HTERT RPE-1 (cell line): Measurements from ENCODE around the gene JARID2.

ENCODE experiments used
- in situ Hi-C: fragments of 300-500 bp; cut with MboI; formaldehyde crosslinking; loops from 4 replicates; pipeline ENCODE4 v1.14.3; 2020; ENCODE audit warnings: low sequenced_read_pairs

JARID2 gene

GRCh38 chr6:15500901-15501825 lies 255.3 kb downstream of the JARID2 start:
- in situ Hi-C loops, result no loop called here

DNA sequence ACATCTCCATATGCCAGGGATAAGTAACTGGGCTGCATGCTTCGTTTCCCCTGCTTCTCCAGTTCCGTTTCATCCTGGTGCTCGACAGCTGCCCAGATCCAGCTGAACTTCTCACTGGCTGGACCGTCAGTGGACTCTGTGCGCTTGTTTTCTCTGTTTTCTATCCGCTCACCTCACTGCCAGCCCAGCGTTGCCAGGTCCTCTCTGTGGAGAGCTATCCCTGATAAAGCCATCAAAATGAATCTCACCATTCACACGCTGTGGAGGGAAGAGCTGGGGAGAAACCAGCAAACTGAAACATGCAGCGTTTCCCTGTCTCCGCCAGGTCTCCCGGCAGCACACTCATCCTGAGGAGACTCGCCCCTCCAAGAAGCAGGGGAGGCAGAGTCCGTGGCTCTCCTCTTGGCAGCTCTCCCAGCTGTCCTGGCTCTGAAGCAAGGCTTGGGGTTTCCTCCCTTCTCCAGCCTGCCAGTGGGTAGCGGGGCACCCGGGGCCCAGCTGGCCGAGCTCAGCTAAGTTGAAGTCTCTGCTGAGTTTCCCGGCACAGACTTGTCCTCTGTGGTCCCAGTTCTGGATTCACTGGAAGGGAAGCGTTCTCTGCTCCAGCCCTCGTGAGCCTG lies 256.1 kb downstream of the JARID2 start:
- in situ Hi-C loops, result no loop called here

DNA sequence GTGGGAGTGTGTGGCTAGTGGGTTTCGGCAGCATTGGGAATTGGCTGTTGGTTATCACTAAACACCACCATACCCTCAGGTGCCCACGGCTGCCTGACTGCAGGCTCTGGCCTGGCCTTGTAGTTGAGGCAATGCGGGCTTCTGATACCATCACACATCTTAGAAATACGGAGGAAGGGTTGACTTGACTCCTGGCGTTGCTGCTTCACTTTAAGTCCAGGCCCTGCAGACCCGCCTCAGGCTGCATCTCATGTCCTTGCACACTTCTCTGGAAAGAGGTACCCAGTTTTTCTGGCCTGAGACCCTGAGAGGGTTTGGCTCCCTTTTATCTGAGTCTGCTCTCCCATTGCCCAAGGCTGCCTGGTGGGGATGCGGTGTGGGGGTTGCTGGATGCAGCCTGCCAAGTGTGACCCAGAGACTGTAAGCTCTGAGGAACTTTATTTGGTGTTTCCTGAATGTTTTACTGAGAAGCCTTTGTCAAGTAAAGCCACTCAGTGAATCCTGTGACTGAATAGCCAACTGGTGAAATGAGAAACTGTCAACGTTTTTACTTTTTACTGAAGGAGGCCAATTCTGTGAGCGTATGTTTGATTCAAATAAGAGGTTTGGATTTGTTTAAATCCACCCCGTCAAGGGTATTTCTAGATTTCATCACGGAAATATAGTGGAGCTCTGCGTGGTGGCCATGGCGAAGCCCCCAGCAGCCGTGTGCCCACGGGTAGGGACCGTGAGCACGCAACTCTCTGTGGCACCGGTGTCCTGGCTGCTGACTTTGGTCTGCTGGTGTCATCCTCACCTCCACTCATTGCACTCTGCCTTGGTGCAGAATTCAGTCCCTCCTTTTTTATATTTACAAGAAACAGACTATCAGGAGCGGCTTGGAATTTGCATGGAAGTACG lies 256.8 kb downstream of the JARID2 start:
- in situ Hi-C loops, result no loop called here

DNA sequence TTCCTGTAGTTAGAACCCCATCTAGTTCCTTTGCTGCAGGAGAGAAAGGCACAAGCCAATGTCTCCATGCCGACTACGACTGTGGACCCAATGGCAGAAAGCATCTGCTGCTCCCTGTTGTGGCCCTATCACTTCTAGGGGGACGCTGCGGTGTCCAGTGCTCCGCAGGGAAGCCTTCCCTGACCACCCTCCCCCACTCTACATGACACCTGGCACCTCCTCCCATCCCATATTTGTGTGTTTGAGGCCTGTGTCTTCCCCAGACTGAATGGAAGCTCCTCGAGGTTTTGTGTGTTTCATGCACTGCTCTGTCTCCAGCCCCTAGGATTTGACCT lies 257.4 kb downstream of the JARID2 start:
- in situ Hi-C loops, result no loop called here

GRCh38 chr6:15504040-15504495 lies 258.2 kb downstream of the JARID2 start:
- in situ Hi-C loops, result no loop called here

DNA sequence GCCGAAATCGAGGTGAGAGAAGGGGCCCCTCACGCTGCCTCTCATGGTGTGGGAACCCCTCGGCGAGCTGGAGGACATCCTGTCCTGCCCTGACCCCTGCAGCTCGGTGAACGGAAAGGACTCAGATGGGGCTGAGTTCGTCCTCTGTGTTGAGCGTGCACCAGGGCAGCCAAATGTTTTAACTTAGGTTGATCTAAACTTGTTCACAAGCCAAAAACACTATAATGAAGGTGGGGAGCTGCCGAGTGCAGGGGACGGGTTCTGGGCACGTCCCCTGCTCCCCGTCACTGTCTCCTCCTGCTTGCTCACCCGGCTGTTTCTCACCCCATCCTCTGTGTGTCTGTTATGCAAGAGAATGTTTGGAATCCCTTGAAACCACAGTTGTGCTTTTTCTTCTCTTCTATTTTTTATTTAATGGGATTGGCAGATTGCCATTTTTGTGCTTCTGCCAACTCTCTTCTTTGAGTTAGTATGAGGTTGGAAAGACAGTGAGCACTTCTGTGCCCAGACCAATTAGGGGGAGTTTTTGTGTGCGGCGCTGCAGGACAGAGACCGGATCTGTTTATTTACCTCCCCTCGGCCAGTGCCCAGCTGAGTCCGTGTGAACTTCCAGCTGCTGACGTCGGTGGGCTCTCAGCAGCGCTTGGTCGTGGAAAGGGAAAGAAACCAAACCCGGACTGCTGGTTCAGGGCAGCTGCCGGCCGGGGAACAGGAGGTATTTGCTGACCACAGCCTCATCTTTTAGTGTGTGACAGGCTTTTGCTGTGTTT lies 258.9 kb downstream of the JARID2 start:
- in situ Hi-C loops, result no loop called here

DNA sequence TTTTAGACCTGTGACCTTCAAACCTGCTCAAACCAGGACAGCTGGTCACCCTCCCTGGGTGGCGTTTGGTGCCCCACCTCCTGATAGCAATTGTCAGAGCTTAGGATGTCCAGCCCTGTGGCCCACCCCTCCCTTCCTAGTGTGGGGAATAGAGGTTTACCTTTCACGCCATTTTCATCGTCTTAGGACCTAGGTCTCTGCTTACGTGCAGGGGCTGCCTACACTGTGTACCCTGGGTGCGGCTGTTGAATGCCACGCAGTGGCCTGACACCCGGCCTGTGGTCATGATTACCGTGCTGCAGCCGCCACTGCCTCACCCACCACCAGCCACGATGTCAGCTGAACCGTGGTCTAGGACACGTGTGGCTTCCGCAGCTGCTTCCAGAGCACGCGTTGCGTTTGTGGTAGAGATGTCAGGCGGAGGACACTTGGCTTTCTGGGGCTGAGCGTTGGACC lies 259.6 kb downstream of the JARID2 start:
- in situ Hi-C loops, result no loop called here

- in situ Hi-C loops, result no loop called here
Observed at GRCh38 chr6:15506066-15506465, 260.2 kb downstream of the JARID2 start.

GRCh38 chr6:15507221-15507620 lies 261.4 kb downstream of the JARID2 start:
- in situ Hi-C loops, result no loop called here

DNA sequence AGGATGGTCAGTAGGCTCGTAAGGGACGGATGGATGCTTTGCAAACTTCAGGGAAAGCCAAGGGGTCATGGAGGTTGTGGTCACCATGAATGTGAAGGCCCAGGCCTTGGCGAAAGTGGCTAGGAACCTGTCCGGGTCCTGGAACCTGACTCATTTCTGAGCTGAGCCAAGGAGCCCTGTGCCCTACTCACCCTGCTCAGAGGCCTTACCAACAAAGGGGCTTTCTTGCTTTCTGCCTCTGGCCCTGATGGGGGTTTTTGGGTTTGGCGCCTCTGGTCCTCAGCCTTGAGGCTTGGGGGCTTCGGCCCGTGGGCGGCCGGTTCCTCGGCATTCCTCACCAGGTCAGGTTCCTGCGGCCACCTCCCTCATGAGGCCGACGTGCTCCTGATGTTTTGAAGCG lies 261.9 kb downstream of the JARID2 start:
- in situ Hi-C loops, result no loop called here

- in situ Hi-C loops, result no loop called here
Observed at GRCh38 chr6:15508441-15508871, 262.6 kb downstream of the JARID2 start.

DNA sequence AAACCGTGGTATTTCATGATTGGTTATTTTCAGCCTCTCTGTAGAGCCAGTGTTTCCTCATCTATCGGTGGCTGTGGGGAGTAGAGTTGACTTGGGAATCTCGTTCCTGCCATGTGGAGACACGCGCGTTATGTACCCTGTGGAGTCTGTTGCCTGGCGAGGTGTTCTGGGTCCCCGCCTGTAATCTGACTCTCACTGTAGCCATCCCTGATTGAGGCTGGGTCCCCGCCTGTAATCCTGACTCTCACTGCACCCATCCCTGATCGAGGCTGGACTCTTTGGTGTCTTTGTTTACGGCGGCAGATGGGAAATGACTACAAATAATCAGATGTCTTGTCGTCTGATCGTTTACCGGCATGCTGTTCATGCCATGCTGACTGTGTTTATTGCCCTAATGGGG lies 263.1 kb downstream of the JARID2 start:
- in situ Hi-C loops, result no loop called here

DNA sequence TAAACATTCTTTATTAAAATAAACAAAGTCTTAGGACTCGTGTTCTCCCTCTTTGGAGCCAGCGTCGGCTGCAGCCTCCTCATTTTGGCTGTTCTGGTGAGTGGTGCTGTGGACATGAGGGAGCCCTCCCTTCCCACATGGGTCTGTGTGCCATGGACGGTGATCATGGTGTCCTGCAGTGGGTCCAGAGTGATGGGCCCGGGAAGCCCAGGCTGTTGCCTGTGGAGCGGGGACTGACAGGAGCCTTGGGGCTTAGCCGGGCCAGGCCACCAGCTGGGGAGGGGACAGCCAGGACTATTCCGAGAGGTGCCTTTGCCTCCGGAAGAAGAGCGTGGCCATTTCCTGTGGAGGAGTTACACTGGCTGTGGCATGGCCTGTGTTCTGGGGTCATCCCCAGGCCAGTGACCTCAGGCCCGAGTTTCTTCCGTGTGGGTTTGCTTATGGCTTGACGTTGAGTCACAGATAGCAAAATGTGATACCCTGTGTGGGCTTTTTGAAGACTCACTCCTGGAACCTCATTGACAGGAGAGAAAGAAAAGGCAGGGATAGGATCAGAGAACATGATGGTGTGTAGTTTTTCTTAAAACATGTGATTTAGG lies 263.6 kb downstream of the JARID2 start:
- in situ Hi-C loops, result no loop called here

DNA sequence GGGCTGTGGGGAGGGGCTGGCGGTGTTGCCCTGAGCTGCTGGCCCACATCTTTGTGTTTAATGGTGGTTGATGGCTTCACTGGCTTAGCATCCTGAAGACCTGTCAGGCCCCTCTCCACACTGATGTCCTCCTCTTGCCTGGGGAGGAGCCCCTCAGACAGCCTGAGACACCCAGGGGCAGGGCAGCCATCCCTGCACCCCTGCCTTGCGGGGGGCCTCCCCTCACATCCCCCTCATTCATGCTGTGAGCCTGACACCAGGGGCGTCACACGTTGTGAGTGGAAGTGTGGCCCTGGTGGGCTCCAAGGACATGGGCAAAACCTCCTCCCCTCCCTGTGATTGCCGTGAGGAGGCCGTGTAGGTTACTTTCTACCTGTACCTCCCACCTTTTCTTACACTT lies 264.3 kb downstream of the JARID2 start:
- in situ Hi-C loops, result no loop called here

- in situ Hi-C loops, result no loop called here
Observed at GRCh38 chr6:15510536-15511247, 264.8 kb downstream of the JARID2 start.

DNA sequence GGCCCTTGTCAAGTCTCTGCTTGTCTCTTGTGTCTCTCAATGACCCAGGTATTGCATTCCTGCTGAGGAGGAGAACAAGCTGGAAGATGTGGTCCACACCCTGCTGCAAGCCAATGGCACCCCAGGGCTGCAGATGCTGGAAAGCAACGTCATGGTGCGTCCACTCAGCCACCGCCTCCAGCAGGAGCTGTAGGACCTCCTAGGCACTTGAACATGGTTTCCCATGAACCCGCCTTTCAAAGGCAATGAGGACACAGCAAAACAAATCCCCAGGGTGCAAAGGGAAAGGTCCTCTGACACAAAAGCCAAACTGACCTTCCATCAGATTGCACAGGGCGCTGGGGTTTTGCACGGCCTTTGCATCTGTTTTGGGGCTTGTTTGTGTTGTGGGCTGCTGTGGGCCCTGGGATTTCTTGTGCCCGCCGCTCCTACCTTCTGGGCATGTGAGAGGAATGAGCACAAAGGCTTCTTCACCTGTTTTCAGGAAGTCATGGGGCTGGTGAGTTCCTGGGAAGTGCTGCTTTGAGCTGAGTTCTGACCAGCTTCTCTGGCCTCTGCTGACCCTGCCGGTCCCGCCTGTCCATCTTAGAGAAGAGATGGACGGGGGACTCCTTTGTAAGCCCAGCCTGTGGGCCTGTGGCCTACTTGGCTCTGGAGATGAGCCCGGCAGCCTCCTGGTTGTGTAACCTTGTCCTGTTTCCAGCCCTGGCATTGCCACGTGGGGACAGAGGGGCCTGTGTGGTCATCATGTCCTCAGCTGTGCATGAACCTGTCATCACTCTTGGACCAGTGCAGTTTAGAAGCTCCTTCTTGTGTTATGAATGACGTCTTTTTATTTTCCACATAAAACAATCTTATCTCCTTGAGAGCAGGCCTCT lies 265.6 kb downstream of the JARID2 start:
- in situ Hi-C loops, result no loop called here

DNA sequence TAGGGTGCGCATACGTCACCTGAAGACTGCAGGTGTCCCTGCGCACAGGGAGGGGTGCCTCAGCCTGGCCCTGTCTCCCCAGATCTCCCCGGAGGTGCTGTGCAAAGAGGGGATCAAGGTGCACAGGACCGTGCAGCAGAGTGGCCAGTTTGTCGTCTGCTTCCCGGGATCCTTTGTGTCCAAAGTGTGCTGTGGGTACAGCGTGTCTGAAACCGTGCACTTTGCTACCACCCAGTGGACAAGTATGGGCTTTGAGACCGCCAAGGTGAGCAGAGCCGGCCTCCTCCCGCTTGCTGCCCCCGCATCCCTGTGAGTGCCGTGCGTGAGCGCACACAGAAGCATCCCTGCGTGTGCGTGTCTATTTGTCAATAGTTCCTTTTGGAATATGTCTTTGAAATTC lies 266.3 kb downstream of the JARID2 start:
- in situ Hi-C loops, result no loop called here

DNA sequence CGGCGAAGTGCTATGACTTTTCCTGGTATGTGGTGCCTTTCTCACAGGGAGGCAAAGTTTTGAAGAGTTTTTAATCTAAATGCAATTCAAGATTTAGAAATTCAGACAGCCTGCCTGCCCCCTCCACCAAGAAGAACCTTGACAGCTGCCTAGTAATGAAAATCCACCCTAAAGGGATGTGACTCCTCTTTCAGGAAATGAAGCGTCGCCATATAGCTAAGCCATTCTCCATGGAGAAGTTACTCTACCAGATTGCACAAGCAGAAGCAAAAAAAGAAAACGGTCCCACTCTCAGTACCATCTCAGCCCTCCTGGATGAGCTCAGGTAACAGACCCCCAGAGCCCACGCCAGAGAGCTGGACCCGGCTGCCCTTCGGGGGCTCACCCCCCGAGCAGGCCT lies 266.9 kb downstream of the JARID2 start:
- in situ Hi-C loops, result no loop called here
